Osteoblast (primary cell): ENCODE measurements around the gene KLHL25. TPM values are rescaled to one million over a fixed set of nuclear protein-coding genes. Genes with fewer than 3 reads are reported as not detected.

Source experiments
- DNase-seq: peaks from one replicate; pipeline ENCODE4 v3.0.0; 2011; ENCODE audit warnings: low spot score, mixed read lengths; ENCODE audit not compliant: insufficient read length; ENCODE audit errors: missing footprints
- H2AFZ ChIP-seq: 2 replicates; pipeline ENCODE4 v1.6.0; 2011; ENCODE audit warnings: mild to moderate bottlenecking, low read length
- H3K27ac ChIP-seq: 2 replicates; pipeline ENCODE4 v1.5.1; 2011; ENCODE audit warnings: mild to moderate bottlenecking, low read depth, low read length, moderate library complexity
- H3K27me3 ChIP-seq: 2 replicates; pipeline ENCODE4 v1.6.0; 2012; ENCODE audit warnings: mild to moderate bottlenecking, control low read depth, inconsistent platforms, low read length, moderate library complexity; ENCODE audit not compliant: insufficient read depth
- H3K36me3 ChIP-seq: 2 replicates; pipeline ENCODE4 v1.5.1; 2011; ENCODE audit warnings: mild to moderate bottlenecking, low read length, control low read depth, moderate library complexity; ENCODE audit not compliant: insufficient read depth
- H3K4me1 ChIP-seq: 2 replicates; pipeline ENCODE4 v1.5.1; 2011; ENCODE audit warnings: mild to moderate bottlenecking, low read length, control low read depth, moderate library complexity; ENCODE audit not compliant: insufficient read depth
- H3K4me2 ChIP-seq: 2 replicates; pipeline ENCODE4 v1.6.0; 2011; ENCODE audit warnings: mild to moderate bottlenecking, low read length; ENCODE audit not compliant: insufficient read depth
- H3K4me3 ChIP-seq: fragments of 200-600 bp; sonication (generic); 3 replicates; pipeline ENCODE4 v1.5.1; 2012; ENCODE audit warnings: mild to moderate bottlenecking, low read length, inconsistent platforms; ENCODE audit not compliant: insufficient read depth
- H3K79me2 ChIP-seq: 2 replicates; pipeline ENCODE4 v1.6.0; 2012; ENCODE audit warnings: mild to moderate bottlenecking, low read length, control low read depth, inconsistent platforms; ENCODE audit not compliant: insufficient read depth
- H3K9me3 ChIP-seq: 2 replicates; pipeline ENCODE4 v1.5.1; 2011; ENCODE audit warnings: low read depth, low read length, control low read depth
- H4K20me1 ChIP-seq: 2 replicates; pipeline ENCODE4 v1.6.0; 2012; ENCODE audit warnings: mild to moderate bottlenecking, low read length, control low read depth; ENCODE audit not compliant: insufficient read depth
- total RNA-seq: library from RNA; depleted of rRNA; stranded (reverse); fragments of >200 nt; gene quantifications from 2 replicates; pipeline ENCODE4 v1.2.3, GENCODE V29; 2012
- TF ChIP-seq, protein P1 (sequence below): IDR thresholded peaks from 2 replicates; pipeline ENCODE4 v1.5.1; 2011; ENCODE audit warnings: mild to moderate bottlenecking, low read depth, low read length, moderate library complexity; ENCODE audit errors: extremely low read depth

KLHL25 gene
- total RNA-seq, 1 donor: 4.3 TPM

DNA sequence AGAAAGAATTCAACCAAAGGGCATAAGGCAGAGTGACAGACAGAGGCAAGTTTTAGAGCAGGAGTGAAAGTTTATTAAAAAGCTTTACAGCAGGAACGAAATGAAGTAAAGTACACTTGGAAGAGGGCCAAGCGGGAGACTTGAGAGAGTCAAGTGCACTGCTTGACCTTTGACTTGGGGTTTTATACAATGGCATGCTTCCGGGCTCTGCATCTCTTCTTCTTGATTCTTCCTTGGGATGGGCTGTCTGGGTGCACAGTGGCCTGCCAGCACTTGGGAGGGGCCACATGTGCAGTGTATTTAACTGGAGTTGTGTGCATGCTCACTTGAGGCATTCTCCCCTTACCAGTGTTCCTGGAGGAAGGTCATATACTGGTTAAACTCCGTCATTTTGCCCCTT lies 30.4 kb upstream of the KLHL25 start:
- Histone ChIP-seq H3K4me1 (no peaks in the 10 kb centered on the region), H2AFZ (no peak overlapping the region), H3K79me2 (no peaks in the 10 kb centered on the region), H3K36me3 (no peaks in the 10 kb centered on the region), H4K20me1 (no peaks in the 10 kb centered on the region), H3K27ac (no peak overlapping the region), H3K9me3 (no peaks in the 10 kb centered on the region), H3K27me3 (peaks cover 5% of the 10 kb centered on the region), H3K4me3 (no peak overlapping the region), H3K4me2 (no peak overlapping the region)
- TF ChIP-seq, protein P1, sequence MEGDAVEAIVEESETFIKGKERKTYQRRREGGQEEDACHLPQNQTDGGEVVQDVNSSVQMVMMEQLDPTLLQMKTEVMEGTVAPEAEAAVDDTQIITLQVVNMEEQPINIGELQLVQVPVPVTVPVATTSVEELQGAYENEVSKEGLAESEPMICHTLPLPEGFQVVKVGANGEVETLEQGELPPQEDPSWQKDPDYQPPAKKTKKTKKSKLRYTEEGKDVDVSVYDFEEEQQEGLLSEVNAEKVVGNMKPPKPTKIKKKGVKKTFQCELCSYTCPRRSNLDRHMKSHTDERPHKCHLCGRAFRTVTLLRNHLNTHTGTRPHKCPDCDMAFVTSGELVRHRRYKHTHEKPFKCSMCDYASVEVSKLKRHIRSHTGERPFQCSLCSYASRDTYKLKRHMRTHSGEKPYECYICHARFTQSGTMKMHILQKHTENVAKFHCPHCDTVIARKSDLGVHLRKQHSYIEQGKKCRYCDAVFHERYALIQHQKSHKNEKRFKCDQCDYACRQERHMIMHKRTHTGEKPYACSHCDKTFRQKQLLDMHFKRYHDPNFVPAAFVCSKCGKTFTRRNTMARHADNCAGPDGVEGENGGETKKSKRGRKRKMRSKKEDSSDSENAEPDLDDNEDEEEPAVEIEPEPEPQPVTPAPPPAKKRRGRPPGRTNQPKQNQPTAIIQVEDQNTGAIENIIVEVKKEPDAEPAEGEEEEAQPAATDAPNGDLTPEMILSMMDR: no peak
- no peak for DNase-seq

GRCh38 chr15:85821545-85821944 lies 26.8 kb upstream of the KLHL25 start:
- no peak overlapping the region for H3K4me2 ChIP-seq
- no peak for DNase-seq

GRCh38 chr15:85819938-85820337 lies 25.2 kb upstream of the KLHL25 start:
- Histone ChIP-seq H3K4me2 (no peak overlapping the region), H4K20me1 (no peaks in the 10 kb centered on the region), H3K79me2 (no peaks in the 10 kb centered on the region), H3K4me1 (no peaks in the 10 kb centered on the region), H3K9me3 (no peaks in the 10 kb centered on the region), H2AFZ (no peak overlapping the region), H3K36me3 (no peaks in the 10 kb centered on the region), H3K4me3 (no peak overlapping the region), H3K27ac (no peak overlapping the region), H3K27me3 (peaks cover 7% of the 10 kb centered on the region)
- no peak for DNase-seq
- TF ChIP-seq, protein P1: no peak

More at GRCh38 chr15:85821545-85821944, 26.8 kb upstream of the KLHL25 start:
- no peaks in the 10 kb centered on the region for H4K20me1 ChIP-seq
- H3K79me2 ChIP-seq: no peaks in the 10 kb centered on the region
- H3K4me1 ChIP-seq: no peaks in the 10 kb centered on the region
- H3K27me3 ChIP-seq: peaks cover 7% of the 10 kb centered on the region
- H3K27ac ChIP-seq: no peak overlapping the region
- no peak overlapping the region for H3K4me3 ChIP-seq
- H2AFZ ChIP-seq: no peak overlapping the region
- no peaks in the 10 kb centered on the region for H3K36me3 ChIP-seq
- TF ChIP-seq, protein P1: no peak
- H3K9me3 ChIP-seq: no peaks in the 10 kb centered on the region

- Histone ChIP-seq H3K27ac (no peak overlapping the region), H4K20me1 (no peaks in the 10 kb centered on the region)
Observed at GRCh38 chr15:85813234-85813633, 18.5 kb upstream of the KLHL25 start.

More at GRCh38 chr15:85813234-85813633, 18.5 kb upstream of the KLHL25 start:
- H3K79me2 ChIP-seq: no peaks in the 10 kb centered on the region
- H3K4me1 ChIP-seq: no peaks in the 10 kb centered on the region
- no peak overlapping the region for H2AFZ ChIP-seq
- no peak overlapping the region for H3K4me2 ChIP-seq
- peak; percentile 17 for DNase-seq
- H3K36me3 ChIP-seq: no peaks in the 10 kb centered on the region
- no peaks in the 10 kb centered on the region for H3K27me3 ChIP-seq
- no peaks in the 10 kb centered on the region for H3K9me3 ChIP-seq
- TF ChIP-seq, protein P1: no peak
- H3K4me3 ChIP-seq: no peak overlapping the region
